ENCODE data around the gene COA8.

DNA sequence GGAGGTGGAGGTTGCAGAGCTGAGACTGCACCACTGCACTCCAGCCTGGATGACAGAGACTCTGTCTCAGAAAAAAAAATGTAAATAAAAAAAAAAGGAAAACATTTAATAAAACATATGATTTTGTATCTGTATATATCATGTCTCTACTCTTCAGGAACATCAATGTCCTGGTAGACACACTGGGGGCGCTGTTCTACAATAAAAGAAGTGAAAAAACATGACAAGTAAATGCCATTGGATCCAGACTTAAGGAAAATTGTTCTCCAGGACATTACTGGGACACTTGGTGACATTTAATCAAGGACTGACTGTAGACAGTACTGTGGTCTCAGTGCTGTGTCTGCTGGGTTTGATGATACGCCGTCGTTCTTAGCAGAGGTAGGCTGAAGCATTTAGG lies 50.8 kb downstream of the COA8 start:
- TF ChIP-seq, protein P1, sequence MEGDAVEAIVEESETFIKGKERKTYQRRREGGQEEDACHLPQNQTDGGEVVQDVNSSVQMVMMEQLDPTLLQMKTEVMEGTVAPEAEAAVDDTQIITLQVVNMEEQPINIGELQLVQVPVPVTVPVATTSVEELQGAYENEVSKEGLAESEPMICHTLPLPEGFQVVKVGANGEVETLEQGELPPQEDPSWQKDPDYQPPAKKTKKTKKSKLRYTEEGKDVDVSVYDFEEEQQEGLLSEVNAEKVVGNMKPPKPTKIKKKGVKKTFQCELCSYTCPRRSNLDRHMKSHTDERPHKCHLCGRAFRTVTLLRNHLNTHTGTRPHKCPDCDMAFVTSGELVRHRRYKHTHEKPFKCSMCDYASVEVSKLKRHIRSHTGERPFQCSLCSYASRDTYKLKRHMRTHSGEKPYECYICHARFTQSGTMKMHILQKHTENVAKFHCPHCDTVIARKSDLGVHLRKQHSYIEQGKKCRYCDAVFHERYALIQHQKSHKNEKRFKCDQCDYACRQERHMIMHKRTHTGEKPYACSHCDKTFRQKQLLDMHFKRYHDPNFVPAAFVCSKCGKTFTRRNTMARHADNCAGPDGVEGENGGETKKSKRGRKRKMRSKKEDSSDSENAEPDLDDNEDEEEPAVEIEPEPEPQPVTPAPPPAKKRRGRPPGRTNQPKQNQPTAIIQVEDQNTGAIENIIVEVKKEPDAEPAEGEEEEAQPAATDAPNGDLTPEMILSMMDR (IDR thresholded peaks at IDR 0.05) = no peak
- TF ChIP-seq EP300 (IDR thresholded peaks at IDR 0.05) (no peak), POLR2A (IDR thresholded peaks at IDR 0.05) (no peak), POLR2AphosphoS5 (IDR thresholded peaks at IDR 0.05) (no peak)

Measured in sigmoid colon (tissue), 4 donors.